ENCODE results near the gene GRIK2. TPM values are rescaled to one million over a fixed set of nuclear protein-coding genes. Genes with fewer than 3 reads are reported as not detected.

GRIK2 gene
- total RNA-seq, 5 donors from 2014 or later (not counting 1 experiment from before 2014, with no cell fraction given) = 0.15 to 0.19 TPM; not detected in 3

GRCh38 chr6:101537753-101538316 lies 144.3 kb downstream of the GRIK2 start:
- Mint-ChIP-seq H3K27ac (no peak overlapping the region), H3K27me3 (no peaks in the 10 kb centered on the region), H3K4me1 (no peaks in the 10 kb centered on the region), H3K9me3 (no peaks in the 10 kb centered on the region), H3K36me3 (no peaks in the 10 kb centered on the region), H3K4me3 (no peak overlapping the region)
- no CpG with 5 or more reads among the region's 2 CpGs for WGBS (ENCODE audit: insufficient coverage)
- ChIA-PET CTCF (interaction anchor here in 1 of 2 donors (0.7 kb wide), 1 partner anchor 14 kb away, joined by 3 read pairs; no protein-coding TSS in a partner anchor), POLR2A (no interaction called here)
- Histone ChIP-seq H3K27ac (ENCODE audit: low read length) (no peak overlapping the region), H3K27me3 (replicated peaks in 1 of 2; ENCODE audit: control insufficient read depth in 2 of 2, extremely low read depth in 1 of 2, insufficient read depth in 2 of 2, low read length in 1 of 2) (no peaks in the 10 kb centered on the region), H3K36me3 (ENCODE audit: control insufficient read depth in 2 of 2, extremely low read depth in 1 of 2, insufficient read depth in 1 of 2, low read length in 1 of 2) (no peaks in the 10 kb centered on the region), H3K4me3 (ENCODE audit: control insufficient read depth in 1 of 2, extremely low read depth in 1 of 2, low read length in 1 of 2) (no peak overlapping the region), H3K9me3 (no peaks in the 10 kb centered on the region), H3K4me1 (ENCODE audit: control insufficient read depth in 1 of 2, extremely low read depth in 1 of 2, insufficient read depth in 2 of 2, low read length in 2 of 2) (no peaks in the 10 kb centered on the region)
- DNase-seq (no peak), ATAC-seq (replicated peaks in 1 of 4) (no peak)

GRCh38 chr6:101539510-101540245 lies 146.2 kb downstream of the GRIK2 start:
- Mint-ChIP-seq H3K9me3 (peaks cover 0 to 4% (median 0%) of the 10 kb centered on the region in 3 donors), H3K36me3 (no peaks in the 10 kb centered on the region), H3K27me3 (no peaks in the 10 kb centered on the region), H3K4me1 (no peaks in the 10 kb centered on the region), H3K27ac (no peak overlapping the region), H3K4me3 (no peak overlapping the region)
- Histone ChIP-seq H3K4me1 (ENCODE audit: control insufficient read depth in 1 of 2, extremely low read depth in 1 of 2, insufficient read depth in 2 of 2, low read length in 2 of 2) (no peaks in the 10 kb centered on the region), H3K27ac (ENCODE audit: low read length) (no peak overlapping the region), H3K36me3 (ENCODE audit: control insufficient read depth in 2 of 2, extremely low read depth in 1 of 2, insufficient read depth in 1 of 2, low read length in 1 of 2) (no peaks in the 10 kb centered on the region), H3K4me3 (ENCODE audit: control insufficient read depth in 1 of 2, extremely low read depth in 1 of 2, low read length in 1 of 2) (no peak overlapping the region), H3K9me3 (no peaks in the 10 kb centered on the region), H3K27me3 (replicated peaks in 1 of 2; ENCODE audit: control insufficient read depth in 2 of 2, extremely low read depth in 1 of 2, insufficient read depth in 2 of 2, low read length in 1 of 2) (no peaks in the 10 kb centered on the region)
- ATAC-seq (replicated peaks in 1 of 4) (no peak), DNase-seq (no peak)
- WGBS (ENCODE audit: insufficient coverage) = no CpG with 5 or more reads among the region's 4 CpGs
- POLR2A ChIA-PET = no interaction called here
- CTCF ChIA-PET = no interaction called here

- WGBS (ENCODE audit: insufficient coverage) = no CpG with 5 or more reads among the region's 2 CpGs
Measured at GRCh38 chr6:101541894-101542293, 148.4 kb downstream of the GRIK2 start.

GRCh38 chr6:101543796-101544195 lies 150.3 kb downstream of the GRIK2 start:
- no peaks in the 10 kb centered on the region for H3K4me1 ChIP-seq (ENCODE audit: control insufficient read depth in 1 of 2, extremely low read depth in 1 of 2, insufficient read depth in 2 of 2, low read length in 2 of 2)
- no peak for ATAC-seq (replicated peaks in 1 of 4)
- H3K27ac ChIP-seq (ENCODE audit: low read length) = no peak overlapping the region
- no peak for DNase-seq
- Mint-ChIP-seq H3K27ac (no peak overlapping the region), H3K4me1 (no peaks in the 10 kb centered on the region), H3K36me3 (no peaks in the 10 kb centered on the region), H3K9me3 (peaks cover 5 to 8% (median 5%) of the 10 kb centered on the region in 3 donors), H3K27me3 (no peaks in the 10 kb centered on the region), H3K4me3 (no peak overlapping the region)
- POLR2A ChIA-PET = no interaction called here
- H3K9me3 ChIP-seq = no peaks in the 10 kb centered on the region
- H3K36me3 ChIP-seq (ENCODE audit: control insufficient read depth in 2 of 2, extremely low read depth in 1 of 2, insufficient read depth in 1 of 2, low read length in 1 of 2) = no peaks in the 10 kb centered on the region
- H3K27me3 ChIP-seq (replicated peaks in 1 of 2; ENCODE audit: control insufficient read depth in 2 of 2, extremely low read depth in 1 of 2, insufficient read depth in 2 of 2, low read length in 1 of 2) = no peaks in the 10 kb centered on the region
- no peak overlapping the region for H3K4me3 ChIP-seq (ENCODE audit: control insufficient read depth in 1 of 2, extremely low read depth in 1 of 2, low read length in 1 of 2)
- WGBS (ENCODE audit: insufficient coverage) = no CpG with 5 or more reads among the region's 1 CpG
- CTCF ChIA-PET = no interaction called here

More at GRCh38 chr6:101541894-101542293, 148.4 kb downstream of the GRIK2 start:
- Mint-ChIP-seq H3K27ac (no peak overlapping the region), H3K9me3 (peaks cover 0 to 4% (median 0%) of the 10 kb centered on the region in 3 donors), H3K4me3 (no peak overlapping the region), H3K36me3 (no peaks in the 10 kb centered on the region), H3K4me1 (no peaks in the 10 kb centered on the region), H3K27me3 (no peaks in the 10 kb centered on the region)
- Histone ChIP-seq H3K4me1 (ENCODE audit: control insufficient read depth in 1 of 2, extremely low read depth in 1 of 2, insufficient read depth in 2 of 2, low read length in 2 of 2) (no peaks in the 10 kb centered on the region), H3K4me3 (ENCODE audit: control insufficient read depth in 1 of 2, extremely low read depth in 1 of 2, low read length in 1 of 2) (no peak overlapping the region), H3K9me3 (no peaks in the 10 kb centered on the region), H3K27me3 (replicated peaks in 1 of 2; ENCODE audit: control insufficient read depth in 2 of 2, extremely low read depth in 1 of 2, insufficient read depth in 2 of 2, low read length in 1 of 2) (no peaks in the 10 kb centered on the region), H3K36me3 (ENCODE audit: control insufficient read depth in 2 of 2, extremely low read depth in 1 of 2, insufficient read depth in 1 of 2, low read length in 1 of 2) (no peaks in the 10 kb centered on the region), H3K27ac (ENCODE audit: low read length) (no peak overlapping the region)
- no peak for ATAC-seq (replicated peaks in 1 of 4)
- DNase-seq = no peak
- CTCF ChIA-PET = no interaction called here
- POLR2A ChIA-PET = no interaction called here

- WGBS (ENCODE audit: insufficient coverage) = no CpG with 5 or more reads among the region's 5 CpGs
- Histone ChIP-seq H3K27ac (ENCODE audit: low read length) (no peak overlapping the region), H3K36me3 (ENCODE audit: control insufficient read depth in 2 of 2, extremely low read depth in 1 of 2, insufficient read depth in 1 of 2, low read length in 1 of 2) (no peaks in the 10 kb centered on the region), H3K27me3 (replicated peaks in 1 of 2; ENCODE audit: control insufficient read depth in 2 of 2, extremely low read depth in 1 of 2, insufficient read depth in 2 of 2, low read length in 1 of 2) (no peaks in the 10 kb centered on the region), H3K4me1 (ENCODE audit: control insufficient read depth in 1 of 2, extremely low read depth in 1 of 2, insufficient read depth in 2 of 2, low read length in 2 of 2) (no peaks in the 10 kb centered on the region), H3K9me3 (no peaks in the 10 kb centered on the region), H3K4me3 (ENCODE audit: control insufficient read depth in 1 of 2, extremely low read depth in 1 of 2, low read length in 1 of 2) (no peak overlapping the region)
- ChIA-PET CTCF (no interaction called here), POLR2A (no interaction called here)
- ATAC-seq (replicated peaks in 1 of 4) (no peak), DNase-seq (no peak)
- Mint-ChIP-seq H3K27me3 (no peaks in the 10 kb centered on the region), H3K9me3 (peaks cover 5 to 12% (median 7%) of the 10 kb centered on the region in 3 donors), H3K4me1 (no peaks in the 10 kb centered on the region), H3K36me3 (no peaks in the 10 kb centered on the region), H3K27ac (no peak overlapping the region), H3K4me3 (no peak overlapping the region)
Measured at GRCh38 chr6:101544286-101544685, 150.8 kb downstream of the GRIK2 start.

- H3K4me1 ChIP-seq (ENCODE audit: control insufficient read depth in 1 of 2, extremely low read depth in 1 of 2, insufficient read depth in 2 of 2, low read length in 2 of 2) = no peaks in the 10 kb centered on the region
- ATAC-seq (replicated peaks in 1 of 4) = no peak
- no peaks in the 10 kb centered on the region for H3K9me3 ChIP-seq
- no CpG with 5 or more reads among the region's 3 CpGs for WGBS (ENCODE audit: insufficient coverage)
- no peaks in the 10 kb centered on the region for H3K4me1 Mint-ChIP-seq
- H3K4me3 ChIP-seq (ENCODE audit: control insufficient read depth in 1 of 2, extremely low read depth in 1 of 2, low read length in 1 of 2) = no peak overlapping the region
- H3K27me3 ChIP-seq (replicated peaks in 1 of 2; ENCODE audit: control insufficient read depth in 2 of 2, extremely low read depth in 1 of 2, insufficient read depth in 2 of 2, low read length in 1 of 2) = no peaks in the 10 kb centered on the region
- H3K9me3 Mint-ChIP-seq = peaks cover 5 to 12% (median 7%) of the 10 kb centered on the region in 3 donors
- H3K27ac ChIP-seq (ENCODE audit: low read length) = no peak overlapping the region
- no peak overlapping the region for H3K27ac Mint-ChIP-seq
- H3K4me3 Mint-ChIP-seq = no peak overlapping the region
- CTCF ChIA-PET = no interaction called here
- no peaks in the 10 kb centered on the region for H3K27me3 Mint-ChIP-seq
- POLR2A ChIA-PET = no interaction called here
- no peak for DNase-seq
- H3K36me3 ChIP-seq (ENCODE audit: control insufficient read depth in 2 of 2, extremely low read depth in 1 of 2, insufficient read depth in 1 of 2, low read length in 1 of 2) = no peaks in the 10 kb centered on the region
- H3K36me3 Mint-ChIP-seq = no peaks in the 10 kb centered on the region
Measured at GRCh38 chr6:101545191-101545590, 151.7 kb downstream of the GRIK2 start.
